ENCODE measurements around the gene WDR72.

GRCh38 chr15:53473886-53474285, 285.6 kb downstream of the WDR72 start:
- TF ChIP-seq GABPA (IDR thresholded peaks at IDR 0.05; ENCODE audit: low read depth) (no peak), POLR2AphosphoS5 (IDR thresholded peaks at IDR 0.05; ENCODE audit: low read depth) (no peak)
